ENCODE data around the gene C16orf86.

DNA sequence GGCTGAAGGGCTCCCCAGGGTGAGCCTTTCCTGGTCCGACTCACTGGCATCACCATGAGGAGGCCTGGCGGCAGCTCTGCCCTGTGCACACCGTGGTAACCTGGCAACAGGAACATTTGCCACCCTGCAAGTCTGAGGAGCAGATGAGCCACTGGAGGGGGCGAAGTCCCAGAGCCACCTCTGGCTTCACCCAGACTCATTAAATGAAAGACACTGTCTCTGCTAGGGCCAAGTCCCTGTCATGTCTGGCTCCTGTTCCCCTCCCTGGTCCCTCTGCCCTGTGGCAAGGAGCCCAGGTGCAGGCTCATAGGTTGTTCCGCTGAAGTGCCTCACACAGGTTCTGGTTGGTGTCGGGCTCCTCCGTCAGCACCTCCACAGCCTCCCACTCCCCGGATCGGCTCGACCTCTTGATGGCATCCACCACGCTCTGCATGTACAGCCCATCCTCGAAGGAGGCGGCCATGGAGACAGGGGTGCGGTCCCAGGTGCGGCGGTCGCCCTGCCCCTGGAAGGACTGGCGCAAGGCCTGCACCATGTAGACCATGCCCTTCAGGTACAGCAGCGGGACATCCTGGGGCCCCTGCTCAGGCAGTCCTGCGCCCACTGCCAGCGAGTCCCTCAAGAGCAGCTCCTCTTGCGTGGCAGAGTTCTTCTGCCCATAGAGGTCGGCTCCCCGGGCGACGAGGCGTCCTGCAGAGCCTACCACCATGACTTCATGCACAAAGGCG is 8.4 kb downstream of the C16orf86 start:
- TF ChIP-seq, protein P1, sequence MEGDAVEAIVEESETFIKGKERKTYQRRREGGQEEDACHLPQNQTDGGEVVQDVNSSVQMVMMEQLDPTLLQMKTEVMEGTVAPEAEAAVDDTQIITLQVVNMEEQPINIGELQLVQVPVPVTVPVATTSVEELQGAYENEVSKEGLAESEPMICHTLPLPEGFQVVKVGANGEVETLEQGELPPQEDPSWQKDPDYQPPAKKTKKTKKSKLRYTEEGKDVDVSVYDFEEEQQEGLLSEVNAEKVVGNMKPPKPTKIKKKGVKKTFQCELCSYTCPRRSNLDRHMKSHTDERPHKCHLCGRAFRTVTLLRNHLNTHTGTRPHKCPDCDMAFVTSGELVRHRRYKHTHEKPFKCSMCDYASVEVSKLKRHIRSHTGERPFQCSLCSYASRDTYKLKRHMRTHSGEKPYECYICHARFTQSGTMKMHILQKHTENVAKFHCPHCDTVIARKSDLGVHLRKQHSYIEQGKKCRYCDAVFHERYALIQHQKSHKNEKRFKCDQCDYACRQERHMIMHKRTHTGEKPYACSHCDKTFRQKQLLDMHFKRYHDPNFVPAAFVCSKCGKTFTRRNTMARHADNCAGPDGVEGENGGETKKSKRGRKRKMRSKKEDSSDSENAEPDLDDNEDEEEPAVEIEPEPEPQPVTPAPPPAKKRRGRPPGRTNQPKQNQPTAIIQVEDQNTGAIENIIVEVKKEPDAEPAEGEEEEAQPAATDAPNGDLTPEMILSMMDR (IDR thresholded peaks at IDR 0.05), result no peak
- TF ChIP-seq POLR2AphosphoS5 (IDR thresholded peaks at IDR 0.05) (no peak), POLR2A (IDR thresholded peaks at IDR 0.05) (no peak)

All from stomach (tissue), 4 donors.